HL-60 (cell line): ENCODE results near the gene MIOS.

Experiments
- CTCF ChIP-seq: IDR thresholded peaks from one replicate; pipeline ENCODE4 v1.5.1; 2011; ENCODE audit warnings: low read length, control low read depth, inconsistent platforms; ENCODE audit not compliant: insufficient read depth
- POLR2AphosphoS5 ChIP-seq: IDR thresholded peaks from 2 replicates; pipeline ENCODE4 v1.6.1; 2012; ENCODE audit warnings: low read depth

- no peak for TF ChIP-seq CTCF
- TF ChIP-seq POLR2AphosphoS5: no peak
Measured at GRCh38 chr7:7620236-7620635, 53.6 kb downstream of the MIOS start.
